A673 (cell line): Measurements from ENCODE around the gene PSG1. TPM values are rescaled to one million over a fixed set of nuclear protein-coding genes. Genes with fewer than 3 reads are reported as not detected.
"Not testable (repeated sequence)": the region's sequence is repeated elsewhere in the genome, so short reads cannot be mapped to it uniquely, and the experiment has no call there.

Experiments
- BruUV-seq: library from RNA; stranded (reverse); fragments of 400-500 nt; replicated peaks from 2 replicates; lab custom pipeline; 2021; lab: Mats Ljungman, UMichigan
- CTCF ChIA-PET: fragments of 300-600 bp; sonication (Branson Sonifier 250); formaldehyde crosslinking; loops from one replicate; lab custom pipeline; 2022; ENCODE audit warnings: antibody characterized with exemption; lab: Charles Lee
- POLR2A ChIA-PET: fragments of 300-600 bp; sonication (Branson Sonifier 250); formaldehyde crosslinking; loops from one replicate; lab custom pipeline; 2022; ENCODE audit warnings: antibody characterized with exemption; ENCODE audit not compliant: low non-redundant PET; lab: Charles Lee
- DNase-seq: peaks from one replicate; pipeline ENCODE4 v3.0.0-alpha.2; 2015; ENCODE audit warnings: low spot score
- H3K27ac ChIP-seq: fragments of 200-600 bp; sonication (generic); 2 replicates; pipeline ENCODE4 v1.5.1; 2016; ENCODE audit warnings: mixed run types, low read depth, mild to moderate bottlenecking, mixed read lengths, antibody characterized with exemption, low read length; ENCODE audit not compliant: poor library complexity, severe bottlenecking
- H3K27me3 ChIP-seq: fragments of 200-600 bp; sonication (generic); replicated peaks from 2 replicates; pipeline ENCODE4 v1.6.1; 2017; ENCODE audit warnings: mixed run types, low read depth, mild to moderate bottlenecking, mixed read lengths, antibody characterized with exemption, low read length; ENCODE audit not compliant: insufficient read depth, poor library complexity
- H3K36me3 ChIP-seq: fragments of 200-600 bp; sonication (generic); 2 replicates; pipeline ENCODE4 v1.6.1; 2016; ENCODE audit warnings: mixed run types, mild to moderate bottlenecking, mixed read lengths, antibody characterized with exemption, low read length; ENCODE audit not compliant: insufficient read depth, poor library complexity, severe bottlenecking
- H3K4me1 ChIP-seq: fragments of 200-600 bp; sonication (generic); 2 replicates; pipeline ENCODE4 v1.6.1; 2017; ENCODE audit warnings: mixed run types, mild to moderate bottlenecking, mixed read lengths, antibody characterized with exemption, low read length; ENCODE audit not compliant: insufficient read depth, poor library complexity, severe bottlenecking
- H3K4me3 ChIP-seq: fragments of 200-600 bp; sonication (generic); 2 replicates; pipeline ENCODE4 v1.5.1; 2016; ENCODE audit warnings: low read depth, mixed run types, mild to moderate bottlenecking, mixed read lengths, low read length; ENCODE audit not compliant: poor library complexity, severe bottlenecking
- H3K9me3 ChIP-seq: fragments of 200-600 bp; sonication (generic); 2 replicates; pipeline ENCODE4 v1.6.1; 2016; ENCODE audit warnings: mixed run types, low read depth, mild to moderate bottlenecking, mixed read lengths, antibody characterized with exemption, low read length; ENCODE audit not compliant: poor library complexity, severe bottlenecking
- intact Hi-C: fragments of 100-400 bp; cut with micrococcal nuclease; formaldehyde crosslinking; loops from one replicate; pipeline ENCODE4 v1.10.0; 2022; ENCODE audit not compliant: unreplicated experiment
- total RNA-seq: library from RNA; stranded (reverse); gene quantifications from 2 replicates; pipeline ENCODE4 v1.2.3, GENCODE V29; 2021

Gene PSG1
- total RNA-seq, 1 experiment from 2014 or later, result not detected

DNA sequence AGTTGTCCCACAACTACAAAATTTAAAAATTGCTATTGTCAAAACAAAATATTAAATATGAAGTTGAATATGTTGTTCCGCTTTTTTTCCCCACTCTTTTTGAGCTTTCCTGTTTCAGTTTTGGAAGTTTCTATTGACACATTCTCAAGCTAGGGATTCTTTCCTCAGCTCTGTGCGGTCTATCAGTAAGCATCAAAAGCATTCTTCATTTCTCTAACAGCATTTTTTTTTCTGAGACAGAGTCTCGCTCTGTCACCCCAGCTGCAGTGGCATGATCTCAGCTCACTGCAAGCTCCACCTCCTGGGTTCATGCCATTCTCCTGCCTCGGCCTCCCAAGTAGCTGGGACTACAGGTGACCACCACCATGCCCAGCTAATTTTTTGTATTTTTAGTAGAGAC, 33.4 kb upstream of the PSG1 start:
- H3K27me3 ChIP-seq, DNase-seq, BruUV-seq, H3K27ac ChIP-seq, H3K9me3 ChIP-seq, CTCF ChIA-PET, H3K4me1 ChIP-seq, POLR2A ChIA-PET, H3K36me3 ChIP-seq, H3K4me3 ChIP-seq, intact Hi-C loops: not testable (repeated sequence)

DNA sequence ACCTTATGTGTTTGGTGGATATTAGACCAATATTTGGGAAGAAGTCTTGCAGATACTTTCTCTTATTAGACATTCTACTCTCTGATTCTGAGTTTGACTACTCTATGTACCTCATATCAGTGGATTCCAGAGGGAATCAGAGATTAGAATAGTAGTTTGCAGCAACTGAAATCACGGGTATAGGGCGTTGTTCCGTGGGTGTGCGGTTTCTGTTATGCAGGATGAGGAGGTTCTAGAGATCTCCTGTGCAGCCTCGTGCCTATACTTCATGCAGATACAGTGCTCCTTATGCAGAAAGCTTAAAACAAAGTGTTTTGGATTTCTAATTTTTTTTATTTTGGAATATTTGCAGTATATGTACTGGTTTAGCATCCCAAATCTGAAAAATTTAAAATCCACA, 32.2 kb upstream of the PSG1 start:
- H3K27me3 ChIP-seq, intact Hi-C loops, CTCF ChIA-PET, H3K4me3 ChIP-seq, DNase-seq, H3K27ac ChIP-seq, POLR2A ChIA-PET, H3K9me3 ChIP-seq, H3K4me1 ChIP-seq, H3K36me3 ChIP-seq, BruUV-seq: not testable (repeated sequence)

DNA sequence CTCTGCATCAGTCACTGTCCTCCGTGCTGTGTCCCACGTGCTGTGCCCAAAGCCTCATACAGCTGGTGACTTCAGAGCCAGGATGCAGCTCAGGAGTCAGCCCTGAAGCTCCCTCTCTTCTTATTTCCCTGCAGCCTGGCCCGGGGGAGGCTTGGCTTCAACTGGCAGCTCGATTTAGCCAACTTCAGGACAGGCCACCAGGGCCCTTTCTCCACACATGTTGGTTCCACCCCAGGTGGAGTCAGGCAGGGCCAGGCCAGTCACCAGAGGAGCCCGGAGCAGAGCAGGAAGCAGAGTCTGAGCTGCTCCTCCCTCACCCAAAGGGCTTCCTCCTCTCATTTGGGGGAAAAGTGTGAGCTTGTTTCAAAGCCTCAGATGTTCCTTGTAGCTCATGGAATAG, 26.6 kb upstream of the PSG1 start:
- BruUV-seq, H3K27me3 ChIP-seq, POLR2A ChIA-PET: not testable (repeated sequence)

DNA sequence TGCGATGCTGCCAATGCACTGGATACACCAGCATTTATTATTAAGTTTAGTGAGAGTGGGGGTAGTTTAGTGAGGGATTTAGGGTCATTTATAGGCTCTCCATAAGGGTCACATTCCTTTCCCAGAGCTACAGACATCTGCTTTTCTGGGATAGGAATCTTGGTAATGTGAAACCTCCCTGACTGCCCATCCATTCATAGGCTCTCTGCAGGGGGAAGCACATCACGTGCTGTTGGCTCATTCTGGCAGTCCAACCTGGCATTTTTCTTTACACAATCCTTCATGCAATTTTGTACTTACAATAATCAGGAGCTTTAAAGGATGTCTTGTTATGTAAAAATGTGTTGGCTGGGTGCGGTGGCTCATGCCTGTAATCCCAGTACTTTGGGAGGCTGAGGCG, 21.0 kb upstream of the PSG1 start:
- CTCF ChIA-PET, H3K36me3 ChIP-seq, H3K27me3 ChIP-seq, H3K4me3 ChIP-seq, DNase-seq, H3K9me3 ChIP-seq, H3K4me1 ChIP-seq, BruUV-seq, POLR2A ChIA-PET, H3K27ac ChIP-seq, intact Hi-C loops: not testable (repeated sequence)

More for the DNA sequence above, 26.6 kb upstream of the PSG1 start:
- H3K9me3 ChIP-seq, H3K4me3 ChIP-seq, H3K27ac ChIP-seq, CTCF ChIA-PET, H3K4me1 ChIP-seq, DNase-seq, H3K36me3 ChIP-seq, intact Hi-C loops: not testable (repeated sequence)

DNA sequence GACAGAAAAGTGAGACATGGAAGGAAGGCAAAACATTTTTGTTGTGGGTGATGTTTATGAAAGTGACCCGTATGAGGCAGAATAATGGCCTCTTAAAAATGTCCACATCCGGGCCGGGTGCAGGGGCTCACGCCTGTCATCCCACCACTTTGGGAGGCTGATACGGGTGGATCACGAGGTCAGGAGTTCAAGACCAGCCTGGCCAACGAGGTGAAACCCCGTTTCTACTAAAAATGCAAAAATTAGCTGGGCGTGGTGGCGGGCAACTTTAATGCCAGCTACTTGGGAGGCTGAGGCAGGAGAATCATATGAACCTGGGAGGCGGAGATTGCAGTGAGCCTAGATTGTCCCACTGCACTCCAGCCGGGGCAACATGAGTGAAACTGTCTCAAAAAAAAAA, 20.2 kb upstream of the PSG1 start:
- intact Hi-C loops, POLR2A ChIA-PET, CTCF ChIA-PET, DNase-seq, H3K36me3 ChIP-seq, H3K27me3 ChIP-seq, H3K4me3 ChIP-seq, H3K4me1 ChIP-seq, BruUV-seq, H3K27ac ChIP-seq, H3K9me3 ChIP-seq: not testable (repeated sequence)

DNA sequence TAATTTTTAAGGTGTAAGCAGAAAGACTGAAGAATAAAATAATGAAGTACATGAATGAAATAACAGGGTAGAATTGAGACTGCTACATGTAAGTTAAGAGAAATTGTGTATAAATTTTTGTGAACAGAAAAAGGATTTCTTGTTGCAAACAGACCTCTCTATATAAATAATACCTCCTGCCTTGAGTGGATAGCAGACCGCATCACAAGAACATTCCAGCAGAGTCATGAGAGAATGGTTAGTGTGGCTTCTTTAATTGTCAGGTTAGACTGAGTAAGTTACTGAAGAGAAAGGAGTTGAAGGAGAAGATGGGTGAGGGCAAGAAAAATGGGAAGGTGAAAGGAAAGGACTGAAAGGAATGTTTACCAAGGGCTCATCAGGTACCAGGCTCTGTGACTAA, 19.6 kb upstream of the PSG1 start:
- POLR2A ChIA-PET, BruUV-seq, H3K27me3 ChIP-seq, DNase-seq, intact Hi-C loops, H3K4me1 ChIP-seq, H3K27ac ChIP-seq, CTCF ChIA-PET, H3K9me3 ChIP-seq, H3K4me3 ChIP-seq, H3K36me3 ChIP-seq: not testable (repeated sequence)

DNA sequence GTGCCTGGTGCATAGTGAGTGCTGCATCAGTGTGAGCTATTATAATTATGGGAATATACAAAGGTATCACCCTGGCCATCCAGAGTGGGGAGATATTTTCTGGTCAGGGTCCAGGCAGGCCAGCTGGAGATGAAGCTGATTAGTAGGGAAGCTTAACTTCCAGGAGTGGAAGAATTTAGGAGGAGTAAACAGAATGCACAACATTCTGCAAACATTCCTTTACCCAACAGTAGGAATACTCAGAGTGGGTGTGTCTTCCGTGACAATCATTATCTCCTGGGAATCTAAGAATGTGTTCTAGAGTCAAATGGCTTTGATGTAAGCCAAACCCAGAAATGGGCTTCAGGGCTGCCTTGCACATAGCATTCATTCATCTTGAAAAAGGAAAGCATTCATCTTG, 19.1 kb upstream of the PSG1 start:
- H3K4me1 ChIP-seq, H3K4me3 ChIP-seq, CTCF ChIA-PET, BruUV-seq, H3K36me3 ChIP-seq, H3K9me3 ChIP-seq, DNase-seq, POLR2A ChIA-PET, intact Hi-C loops, H3K27ac ChIP-seq, H3K27me3 ChIP-seq: not testable (repeated sequence)

DNA sequence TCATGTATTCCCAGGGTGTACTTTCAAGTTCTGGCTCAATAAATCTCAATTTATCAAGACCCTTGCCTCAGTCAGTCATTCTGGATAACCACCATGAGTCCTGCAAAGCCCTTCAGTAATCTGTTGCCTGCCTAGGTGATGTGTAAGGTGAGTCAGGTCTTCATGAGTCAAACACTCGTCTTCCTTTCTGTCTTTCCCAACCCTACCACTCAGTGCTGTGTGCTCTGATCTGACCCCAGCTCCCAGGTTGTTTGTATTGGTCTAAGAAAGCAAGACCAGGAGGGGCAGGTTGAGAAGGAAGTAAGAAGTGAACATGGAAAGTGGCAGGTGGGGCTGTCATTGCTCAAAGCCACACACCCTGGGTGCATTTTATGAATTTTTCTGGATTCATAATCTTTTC, 18.2 kb upstream of the PSG1 start:
- H3K27me3 ChIP-seq, H3K4me1 ChIP-seq, POLR2A ChIA-PET, H3K27ac ChIP-seq, intact Hi-C loops, BruUV-seq, H3K9me3 ChIP-seq, H3K4me3 ChIP-seq, H3K36me3 ChIP-seq, DNase-seq, CTCF ChIA-PET: not testable (repeated sequence)
